ENCODE results near the gene AXIN1.

Gene AXIN1

GRCh38 chr16:325375-326145 is 27.0 kb downstream of the AXIN1 start:
- DNase-seq = no peak

- peak; percentile 97 for DNase-seq
These were observed 27.8 kb downstream of the AXIN1 start for GRCh38 chr16:324451-325334.

DNA sequence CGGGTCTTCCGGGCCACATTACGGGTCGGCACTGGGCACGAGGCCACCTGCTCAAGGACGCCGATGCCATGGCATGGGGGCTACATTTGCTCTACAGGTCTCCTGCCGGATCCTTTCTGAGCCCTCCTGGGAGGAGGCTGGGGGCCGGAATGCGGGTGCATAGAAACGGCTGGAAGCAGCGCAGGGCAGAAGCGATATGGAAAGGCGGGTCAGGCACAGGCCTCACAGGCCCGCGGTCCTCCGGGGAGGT is 28.4 kb downstream of the AXIN1 start:
- no peak for DNase-seq

GRCh38 chr16:322476-323143 is 29.9 kb downstream of the AXIN1 start:
- DNase-seq = no peak

GRCh38 chr16:321532-321931 is 31.0 kb downstream of the AXIN1 start:
- no peak for DNase-seq

GRCh38 chr16:320206-320605 is 32.3 kb downstream of the AXIN1 start:
- no peak for DNase-seq

- DNase-seq = no peak
These were observed 33.9 kb downstream of the AXIN1 start for GRCh38 chr16:318628-319027.

- no peak for DNase-seq
These were observed 34.9 kb downstream of the AXIN1 start for GRCh38 chr16:317583-317982.

- DNase-seq = no peak
These were observed 35.6 kb downstream of the AXIN1 start for GRCh38 chr16:316741-317464.

DNA sequence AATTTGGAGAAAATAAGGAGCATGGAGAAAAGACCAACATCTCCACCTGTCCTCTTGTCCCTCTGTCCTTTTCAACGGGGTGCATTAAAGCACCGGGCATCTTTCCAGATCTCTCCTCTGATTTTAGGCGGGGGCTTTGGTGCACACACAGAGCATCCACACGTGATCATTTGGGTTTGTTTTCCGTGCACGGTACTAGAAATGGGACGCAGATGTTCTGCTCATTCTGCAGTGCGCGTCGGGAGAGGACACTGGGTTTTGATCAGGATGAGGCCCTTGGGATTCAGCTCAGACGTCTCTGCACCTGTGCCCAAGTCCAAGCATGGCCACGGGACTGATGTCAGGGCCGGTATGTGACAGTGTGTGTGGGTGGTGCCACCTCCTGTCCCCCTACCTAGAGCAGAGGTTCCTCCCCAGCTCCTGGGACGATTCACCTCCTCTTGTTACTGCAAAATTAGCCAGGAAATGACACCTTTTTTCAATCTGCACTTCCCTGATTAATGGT is 37.7 kb downstream of the AXIN1 start:
- no peak for DNase-seq

DNA sequence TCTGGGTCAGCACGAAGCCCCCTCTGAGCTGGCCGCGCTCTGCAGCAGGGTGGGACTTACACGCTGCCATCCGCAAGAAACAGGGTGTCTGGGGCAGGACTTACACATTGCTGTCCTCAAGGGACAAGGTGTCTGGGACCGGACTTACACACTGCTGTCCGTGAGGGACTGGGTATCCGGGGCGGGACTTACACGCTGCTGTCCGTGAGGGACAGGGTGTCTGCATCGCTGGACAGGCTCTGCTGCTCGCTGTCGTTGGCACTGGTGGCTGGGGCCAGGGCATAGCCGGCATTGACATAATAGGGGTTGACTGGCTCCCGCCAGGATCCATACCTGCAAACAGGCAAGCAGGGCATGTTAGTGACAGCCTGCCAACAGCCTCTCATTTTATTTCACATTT is 38.2 kb downstream of the AXIN1 start:
- no peak for DNase-seq

- no peak for DNase-seq
These were observed 40.8 kb downstream of the AXIN1 start for GRCh38 chr16:311725-312124.

DNA sequence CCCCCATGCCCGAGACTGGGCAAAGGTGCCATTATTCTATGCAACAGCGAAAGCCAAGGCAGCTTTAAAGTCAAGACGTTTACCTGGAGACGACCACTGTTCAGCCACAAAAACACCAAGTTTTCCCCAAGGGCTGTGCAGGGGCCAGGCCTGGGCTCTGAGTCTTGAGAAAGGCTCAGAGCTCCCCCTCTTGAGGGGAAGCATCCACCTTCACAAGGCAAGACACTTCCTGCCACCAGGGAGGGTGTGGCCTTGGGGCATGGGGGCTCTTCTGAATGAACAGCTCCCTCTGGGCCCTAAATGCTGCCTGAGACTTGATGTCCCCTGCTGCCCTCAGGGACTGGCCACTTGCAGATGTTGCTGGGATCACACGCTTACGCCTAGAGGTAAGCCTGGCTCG is 43.0 kb downstream of the AXIN1 start:
- DNase-seq = no peak

DNA sequence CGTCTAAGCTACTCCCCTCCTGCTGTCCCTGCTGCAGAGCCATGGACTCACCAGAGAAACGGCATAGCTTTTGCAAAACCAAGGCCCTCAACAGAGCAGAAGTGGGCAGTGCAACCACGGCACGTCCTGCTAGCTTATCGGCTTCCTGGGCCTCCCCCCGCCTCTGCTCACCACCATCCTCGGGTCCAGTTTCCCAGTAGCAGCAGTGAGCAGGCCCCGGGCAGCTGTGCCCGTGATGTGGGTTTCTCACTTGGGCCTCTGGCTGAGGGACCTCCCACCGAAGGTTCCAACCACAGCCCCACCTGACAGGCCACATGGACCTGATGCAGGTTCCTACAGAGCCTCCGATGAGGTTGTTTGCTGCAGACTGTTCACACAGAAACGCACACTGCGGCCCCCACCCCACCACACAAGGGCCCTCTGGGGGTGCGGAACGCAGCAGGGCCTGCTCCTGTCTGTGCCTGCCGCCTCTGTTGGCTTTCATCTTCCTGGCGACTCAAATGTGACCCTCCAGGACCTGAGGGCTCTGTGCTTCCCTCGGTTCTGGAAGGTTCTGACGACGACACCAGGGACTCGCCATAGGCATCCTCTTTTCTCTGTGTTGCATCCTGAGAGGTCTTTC is 44.7 kb downstream of the AXIN1 start:
- DNase-seq = no peak

- DNase-seq = no peak
These were observed 45.6 kb downstream of the AXIN1 start for GRCh38 chr16:306911-307370.

- no peak for DNase-seq
These were observed 46.5 kb downstream of the AXIN1 start for GRCh38 chr16:305916-306626.

- DNase-seq = peak; percentile 48
These were observed 48.6 kb downstream of the AXIN1 start for GRCh38 chr16:303760-304505.

DNA sequence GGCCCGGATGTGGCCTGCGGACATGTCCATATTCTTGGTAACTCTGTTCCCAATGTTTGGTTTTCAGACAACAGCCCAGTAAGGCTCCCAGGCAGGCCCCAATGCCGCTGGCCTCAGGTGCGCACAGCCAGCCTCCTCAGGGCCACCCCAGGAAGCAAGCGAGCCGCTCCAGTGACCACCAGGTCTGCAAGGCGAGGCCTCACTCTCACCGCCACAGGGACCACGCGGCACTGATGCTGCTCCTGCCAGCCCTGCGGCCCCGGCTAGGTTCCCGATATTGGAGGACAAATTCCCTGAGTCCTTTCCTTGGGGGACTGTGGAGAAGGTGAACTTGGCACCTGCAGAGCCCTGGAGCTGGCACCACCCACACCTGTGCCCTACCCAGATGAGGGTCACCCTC is 50.6 kb downstream of the AXIN1 start:
- DNase-seq = no peak

- DNase-seq = no peak
These were observed 51.3 kb downstream of the AXIN1 start for GRCh38 chr16:301235-301634.

- no peak for DNase-seq
These were observed 54.7 kb downstream of the AXIN1 start for GRCh38 chr16:297832-298231.

All from hematopoietic multipotent progenitor cell treated with erythropoietin and hydrocortisone succinate and interleukin-3 and kit ligand, for 8 days (in vitro differentiated cells).